ENCODE results near the gene FAM133A. TPM values are rescaled to one million over a fixed set of nuclear protein-coding genes. Genes with fewer than 3 reads are reported as not detected.

FAM133A gene
- total RNA-seq, 4 donors from 2014 or later, result 0.42 TPM; not detected in 3

DNA sequence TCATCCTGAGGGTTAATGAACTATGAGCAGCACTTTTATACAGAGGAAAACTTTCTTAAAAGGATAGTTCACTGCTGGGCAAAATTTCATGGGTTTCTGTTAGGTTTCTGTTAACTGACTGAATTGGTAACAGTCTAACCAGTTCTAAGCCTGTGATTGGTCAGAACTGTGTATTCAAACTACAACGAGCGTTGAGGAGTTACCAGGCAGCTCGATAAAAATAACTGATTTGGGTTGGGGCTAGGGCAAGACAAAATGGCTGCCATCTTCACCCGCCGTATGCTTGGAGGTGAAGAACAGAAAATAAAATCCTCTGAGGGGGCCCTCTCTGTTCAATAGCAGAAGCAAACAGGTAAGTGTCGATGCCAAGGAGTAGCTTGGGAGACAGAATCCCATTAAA, 22.0 kb downstream of the FAM133A start:
- Histone ChIP-seq H3K4me3 (no peak overlapping the region), H3K27me3 (no peaks in the 10 kb centered on the region), H3K9me3 (no peaks in the 10 kb centered on the region), H3K36me3 (no peaks in the 10 kb centered on the region), H3K27ac (no peak overlapping the region), H3K4me1 (no peaks in the 10 kb centered on the region)
- 95% methylated on average over 6 of the region's 6 CpGs for WGBS, 2 donors
- TF ChIP-seq POLR2A (IDR thresholded peaks at IDR 0.05) (no peak), EP300 (IDR thresholded peaks at IDR 0.05) (no peak)
- TF ChIP-seq, protein P1, sequence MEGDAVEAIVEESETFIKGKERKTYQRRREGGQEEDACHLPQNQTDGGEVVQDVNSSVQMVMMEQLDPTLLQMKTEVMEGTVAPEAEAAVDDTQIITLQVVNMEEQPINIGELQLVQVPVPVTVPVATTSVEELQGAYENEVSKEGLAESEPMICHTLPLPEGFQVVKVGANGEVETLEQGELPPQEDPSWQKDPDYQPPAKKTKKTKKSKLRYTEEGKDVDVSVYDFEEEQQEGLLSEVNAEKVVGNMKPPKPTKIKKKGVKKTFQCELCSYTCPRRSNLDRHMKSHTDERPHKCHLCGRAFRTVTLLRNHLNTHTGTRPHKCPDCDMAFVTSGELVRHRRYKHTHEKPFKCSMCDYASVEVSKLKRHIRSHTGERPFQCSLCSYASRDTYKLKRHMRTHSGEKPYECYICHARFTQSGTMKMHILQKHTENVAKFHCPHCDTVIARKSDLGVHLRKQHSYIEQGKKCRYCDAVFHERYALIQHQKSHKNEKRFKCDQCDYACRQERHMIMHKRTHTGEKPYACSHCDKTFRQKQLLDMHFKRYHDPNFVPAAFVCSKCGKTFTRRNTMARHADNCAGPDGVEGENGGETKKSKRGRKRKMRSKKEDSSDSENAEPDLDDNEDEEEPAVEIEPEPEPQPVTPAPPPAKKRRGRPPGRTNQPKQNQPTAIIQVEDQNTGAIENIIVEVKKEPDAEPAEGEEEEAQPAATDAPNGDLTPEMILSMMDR (IDR thresholded peaks at IDR 0.05), result no peak
- DNase-seq (ENCODE audit: low spot score in 2 of 2), result no peak

DNA sequence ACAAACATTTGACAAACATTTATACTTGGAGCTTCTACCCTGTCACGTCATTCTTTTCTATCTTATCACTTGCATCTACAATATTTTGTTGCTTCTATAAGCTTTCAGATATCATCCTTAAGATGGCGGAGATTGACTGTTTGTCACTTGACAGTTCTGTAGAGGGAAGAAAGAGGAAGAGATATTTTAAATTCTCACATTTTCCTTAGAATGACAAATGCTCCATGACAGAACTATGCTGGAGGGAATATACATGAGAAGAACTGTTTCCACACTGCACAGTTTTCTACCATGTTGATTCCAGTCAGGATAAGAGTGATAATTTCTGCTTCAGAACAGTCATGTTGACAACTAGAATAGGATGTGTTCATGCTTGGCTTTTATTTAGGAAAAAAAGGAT, 29.7 kb downstream of the FAM133A start:
- DNase-seq (ENCODE audit: low spot score in 2 of 2), result no peak
- Histone ChIP-seq H3K36me3 (no peaks in the 10 kb centered on the region), H3K4me3 (no peak overlapping the region), H3K9me3 (no peaks in the 10 kb centered on the region), H3K4me1 (no peaks in the 10 kb centered on the region), H3K27me3 (no peaks in the 10 kb centered on the region), H3K27ac (no peak overlapping the region)
- WGBS, 2 donors, result 86 to 93% methylated on average over 2 of the region's 2 CpGs
- no peak for TF ChIP-seq EP300 (IDR thresholded peaks at IDR 0.05)
- TF ChIP-seq POLR2A (IDR thresholded peaks at IDR 0.05), result no peak
- TF ChIP-seq, protein P1 (IDR thresholded peaks at IDR 0.05), result no peak

DNA sequence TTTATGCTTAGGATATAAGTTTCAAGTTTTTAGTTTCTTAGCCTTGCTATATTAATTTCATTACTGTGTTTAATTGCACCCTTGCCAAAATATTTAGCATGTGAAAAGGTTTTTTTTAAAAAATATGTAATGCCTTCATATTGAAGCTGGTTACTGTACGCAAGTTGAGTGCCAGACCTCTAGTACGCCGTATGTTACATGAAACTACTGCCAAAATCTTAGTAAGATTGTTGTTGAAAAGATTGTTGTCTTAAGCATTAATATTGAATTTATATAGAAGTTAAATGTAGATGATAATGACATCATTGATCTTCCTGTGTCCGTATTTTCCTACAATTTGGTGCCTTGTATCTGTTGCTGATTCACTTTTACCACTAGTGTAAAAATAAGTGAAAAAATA, 37.1 kb downstream of the FAM133A start:
- 83 to 88% methylated on average over 4 of the region's 4 CpGs for WGBS, 2 donors
- no peak overlapping the region for H3K27ac ChIP-seq
- H3K27me3 ChIP-seq, result no peaks in the 10 kb centered on the region
- H3K9me3 ChIP-seq, result no peaks in the 10 kb centered on the region
- DNase-seq (ENCODE audit: low spot score in 2 of 2), result no peak
- H3K4me1 ChIP-seq, result no peaks in the 10 kb centered on the region
- TF ChIP-seq POLR2A (IDR thresholded peaks at IDR 0.05), result no peak
- TF ChIP-seq, protein P1 (IDR thresholded peaks at IDR 0.05), result no peak
- TF ChIP-seq EP300 (IDR thresholded peaks at IDR 0.05), result no peak
- H3K36me3 ChIP-seq, result no peaks in the 10 kb centered on the region
- H3K4me3 ChIP-seq, result no peak overlapping the region

DNA sequence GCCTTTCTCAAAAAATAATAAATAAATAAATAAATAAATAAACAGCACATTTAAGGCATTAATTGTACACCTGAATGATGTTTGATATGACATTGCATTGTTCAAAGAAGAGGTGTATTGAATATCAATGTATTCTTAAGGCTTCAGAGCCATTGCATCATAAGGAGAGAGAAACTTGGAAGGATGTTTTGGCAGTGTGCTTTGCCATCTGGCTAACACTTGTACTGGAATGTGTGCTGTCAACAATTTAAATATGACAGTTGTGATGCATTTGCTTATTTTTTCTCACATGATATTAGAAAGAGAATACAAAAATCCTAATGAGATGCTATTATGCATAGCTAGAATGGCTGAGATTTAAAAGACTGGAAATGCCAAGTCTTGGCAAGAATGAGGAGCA, 67.8 kb downstream of the FAM133A start:
- Histone ChIP-seq H3K27me3 (no peaks in the 10 kb centered on the region), H3K36me3 (no peaks in the 10 kb centered on the region), H3K4me1 (no peaks in the 10 kb centered on the region), H3K27ac (no peak overlapping the region), H3K9me3 (no peaks in the 10 kb centered on the region), H3K4me3 (no peak overlapping the region)
- TF ChIP-seq, protein P1 (IDR thresholded peaks at IDR 0.05), result no peak
- TF ChIP-seq POLR2A (IDR thresholded peaks at IDR 0.05) (no peak), EP300 (IDR thresholded peaks at IDR 0.05) (no peak)
- DNase-seq (ENCODE audit: low spot score in 2 of 2), result no peak

DNA sequence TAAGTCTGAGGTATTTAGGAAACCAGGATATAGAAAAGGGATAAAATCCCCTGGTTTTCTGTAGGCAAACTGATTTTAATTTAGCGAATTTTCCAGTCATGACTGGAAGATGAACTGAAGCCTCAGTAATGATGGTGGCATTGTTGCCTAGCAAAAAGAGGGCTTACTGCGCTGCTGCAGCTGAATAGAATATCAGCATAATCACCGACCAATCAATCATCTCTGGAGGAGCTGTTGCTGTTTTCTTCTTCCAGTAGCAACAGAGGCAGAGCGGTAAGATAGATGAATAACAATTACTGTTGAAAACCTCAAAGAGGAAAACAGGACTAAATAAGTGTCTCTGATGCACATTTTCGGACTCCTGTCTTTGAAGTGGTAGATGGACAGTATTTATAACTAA, 86.2 kb downstream of the FAM133A start:
- TF ChIP-seq POLR2A (IDR thresholded peaks at IDR 0.05) (no peak), EP300 (IDR thresholded peaks at IDR 0.05) (no peak)
- TF ChIP-seq, protein P1 (IDR thresholded peaks at IDR 0.05), result no peak
- no peaks in the 10 kb centered on the region for H3K36me3 ChIP-seq
- DNase-seq (ENCODE audit: low spot score in 2 of 2), result no peak
- H3K4me3 ChIP-seq, result no peak overlapping the region
- H3K27ac ChIP-seq, result no peak overlapping the region
- 77 to 82% methylated on average over 5 of the region's 5 CpGs for WGBS, 2 donors
- no peaks in the 10 kb centered on the region for H3K4me1 ChIP-seq
- H3K27me3 ChIP-seq, result no peaks in the 10 kb centered on the region
- H3K9me3 ChIP-seq, result no peaks in the 10 kb centered on the region

Other genes with a start within 250 kb of the FAM133A start
- gene NAP1L3, start 628 bp upstream of the FAM133A start, total RNA-seq, result 1 to 10 TPM; 2.7 to 7.2 (median 3.2) TPM